Caco-2 (cell line): ENCODE measurements around the gene SLC38A10. TPM values are rescaled to one million over a fixed set of nuclear protein-coding genes. Genes with fewer than 3 reads are reported as not detected.

ENCODE experiments used
- BruUV-seq: library from RNA; stranded (reverse); fragments of 400-500 nt; replicated peaks from 2 replicates; lab custom pipeline; 2021; lab: Mats Ljungman, UMichigan
- CTCF ChIA-PET: fragments of 300-600 bp; sonication (Branson Sonifier 250); formaldehyde crosslinking; loops from one replicate; lab custom pipeline; 2022; ENCODE audit warnings: antibody characterized with exemption; lab: Charles Lee
- POLR2A ChIA-PET: fragments of 300-600 bp; sonication (Branson Sonifier 250); formaldehyde crosslinking; loops from one replicate; lab custom pipeline; 2022; ENCODE audit warnings: antibody characterized with exemption; lab: Charles Lee
- DNase-seq, 2 experiments: peaks; one replicate each; pipeline versions ENCODE4 v3.0.0 to v3.0.0-alpha.2; 2020 to 2022
- H3K27me3 ChIP-seq: replicated peaks from 2 replicates; pipeline ENCODE4 v1.6.0; 2011; ENCODE audit warnings: low read length; ENCODE audit not compliant: control insufficient read depth, insufficient read depth
- H3K36me3 ChIP-seq: 2 replicates; pipeline ENCODE4 v1.5.1; 2011; ENCODE audit warnings: low read length; ENCODE audit not compliant: control insufficient read depth, insufficient read depth
- H3K4me1 ChIP-seq: fragments of 250-450 bp; sonication (Bioruptor Pico); 2 replicates; pipeline ENCODE4 v1.5.1; 2020; ENCODE audit warnings: mild to moderate bottlenecking
- H3K4me3 ChIP-seq: 2 replicates; pipeline ENCODE4 v1.5.1; 2011; ENCODE audit warnings: low read depth, mild to moderate bottlenecking, control low read depth, low read length
- H3K9me3 ChIP-seq: fragments of 250-450 bp; sonication (Bioruptor Pico); 2 replicates; pipeline ENCODE4 v1.5.1; 2020; ENCODE audit warnings: mild to moderate bottlenecking, moderate library complexity
- H3K27ac Mint-ChIP-seq: one replicate; pipeline ENCODE4 v1.8.0; 2022; ENCODE audit warnings: mixed read lengths; ENCODE audit not compliant: unreplicated experiment
- H3K27me3 Mint-ChIP-seq: one replicate; pipeline ENCODE4 v1.8.0; 2022; ENCODE audit warnings: mixed read lengths; ENCODE audit not compliant: insufficient read depth, unreplicated experiment
- H3K36me3 Mint-ChIP-seq: one replicate; pipeline ENCODE4 v1.8.0; 2022; ENCODE audit warnings: mild to moderate bottlenecking, mixed read lengths; ENCODE audit not compliant: insufficient read depth, unreplicated experiment
- H3K4me1 Mint-ChIP-seq: one replicate; pipeline ENCODE4 v1.8.0; 2022; ENCODE audit warnings: low read depth, mixed read lengths; ENCODE audit not compliant: unreplicated experiment
- H3K4me3 Mint-ChIP-seq: one replicate; pipeline ENCODE4 v1.8.0; 2022; ENCODE audit warnings: mild to moderate bottlenecking, moderate library complexity, mixed read lengths; ENCODE audit not compliant: unreplicated experiment
- H3K9me3 Mint-ChIP-seq: one replicate; pipeline ENCODE4 v1.8.0; 2022; ENCODE audit warnings: mixed read lengths; ENCODE audit not compliant: unreplicated experiment
- intact Hi-C: fragments of 100-400 bp; cut with micrococcal nuclease; formaldehyde crosslinking; loops from one replicate; pipeline ENCODE4 v1.10.0; 2022; ENCODE audit not compliant: unreplicated experiment
- total RNA-seq: library from RNA; stranded (reverse); gene quantifications from 2 replicates; pipeline ENCODE4 v1.2.3, GENCODE V29; 2022
- TF ChIP-seq, protein P1 (sequence below), 2 experiments: fragments of 200-600 bp in 1 of 2; IDR thresholded peaks; 1 replicate in 1 of 2; 2 replicates in 1 of 2; pipeline versions ENCODE4 v1.5.1 to v1.8.0; 2011 to 2022; ENCODE audit warnings: antibody characterized with exemption in 1 of 2, control low read depth in 1 of 2, inconsistent platforms in 1 of 2, low read depth in 1 of 2, low read length in 1 of 2, mild to moderate bottlenecking in 1 of 2, moderate library complexity in 1 of 2; ENCODE audit not compliant: insufficient read depth in 1 of 2, severe bottlenecking in 1 of 2, unreplicated experiment in 1 of 2

Gene SLC38A10
- total RNA-seq, 1 experiment from 2014 or later: 137 TPM

DNA sequence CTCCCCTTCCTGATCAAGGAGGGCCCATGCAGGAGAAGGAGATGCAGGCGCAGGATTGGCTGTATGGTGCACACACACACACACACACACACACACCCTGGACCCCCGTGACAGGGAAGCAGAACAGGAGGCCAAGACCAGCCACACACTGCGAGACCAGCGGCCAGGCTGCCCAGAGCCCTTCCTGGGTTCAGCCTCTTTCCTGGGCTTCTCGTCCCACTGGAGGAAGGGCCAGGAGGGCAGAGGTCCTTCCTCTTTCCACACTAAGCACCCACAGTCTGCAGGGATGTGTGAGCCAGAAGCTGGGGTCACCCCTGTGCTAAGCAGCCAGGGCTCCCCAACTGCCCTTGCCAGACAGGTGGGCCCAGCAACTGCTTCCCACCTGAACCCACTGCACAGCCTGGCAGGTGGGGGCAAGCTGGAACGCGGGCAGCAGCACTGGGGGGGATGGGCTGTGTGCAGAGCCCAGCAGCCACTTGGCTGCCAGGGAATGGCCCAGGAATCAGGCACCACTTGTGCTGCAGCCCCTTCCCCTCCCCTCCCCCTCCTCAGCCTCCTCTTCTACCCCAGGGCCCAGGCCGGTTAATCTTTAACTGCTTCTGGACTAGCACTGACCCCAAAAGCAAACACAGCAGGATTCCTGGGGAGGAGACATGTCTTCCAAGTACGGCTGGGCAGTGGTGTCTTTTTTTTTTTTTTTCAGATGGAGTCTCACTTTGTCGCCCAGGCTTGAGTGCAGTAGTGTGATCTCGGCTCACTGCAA lies 44.6 kb upstream of the SLC38A10 start:
- Histone ChIP-seq H3K4me3 (peak overlapping the region; percentile 10; the same call in 1 of the 2 replicates), H3K4me1 (peaks cover 54% of the 10 kb centered on the region), H3K9me3 (no peaks in the 10 kb centered on the region), H3K36me3 (no peaks in the 10 kb centered on the region), H3K27me3 (no peaks in the 10 kb centered on the region)
- H3K4me1 Mint-ChIP-seq: peaks cover 17% of the 10 kb centered on the region
- H3K27me3 Mint-ChIP-seq: no peaks in the 10 kb centered on the region
- intact Hi-C loops: loop anchor here (1.0 kb wide), 3 partner anchors 10 to 44 kb away; partner anchors contain the start of gene SLC38A10
- H3K36me3 Mint-ChIP-seq: peaks cover 41% of the 10 kb centered on the region
- H3K4me3 Mint-ChIP-seq: peak overlapping the region; percentile 85
- H3K9me3 Mint-ChIP-seq: no peaks in the 10 kb centered on the region
- ChIA-PET POLR2A (interaction anchor here (1.2 to 1.5 kb wide), 2 partner anchors 10 to 30 kb away, joined by 4 to 5 read pairs; no protein-coding TSS in a partner anchor), CTCF (interaction anchor here (1.0 to 2.6 kb wide), 3 partner anchors 10 to 30 kb away, joined by 3 to 11 read pairs (median 5); no protein-coding TSS in a partner anchor)
- BruUV-seq: no TSS peak
- H3K27ac Mint-ChIP-seq: peak overlapping the region; percentile 29
- DNase-seq: peak; percentile 95 to 97
- TF ChIP-seq, protein P1, sequence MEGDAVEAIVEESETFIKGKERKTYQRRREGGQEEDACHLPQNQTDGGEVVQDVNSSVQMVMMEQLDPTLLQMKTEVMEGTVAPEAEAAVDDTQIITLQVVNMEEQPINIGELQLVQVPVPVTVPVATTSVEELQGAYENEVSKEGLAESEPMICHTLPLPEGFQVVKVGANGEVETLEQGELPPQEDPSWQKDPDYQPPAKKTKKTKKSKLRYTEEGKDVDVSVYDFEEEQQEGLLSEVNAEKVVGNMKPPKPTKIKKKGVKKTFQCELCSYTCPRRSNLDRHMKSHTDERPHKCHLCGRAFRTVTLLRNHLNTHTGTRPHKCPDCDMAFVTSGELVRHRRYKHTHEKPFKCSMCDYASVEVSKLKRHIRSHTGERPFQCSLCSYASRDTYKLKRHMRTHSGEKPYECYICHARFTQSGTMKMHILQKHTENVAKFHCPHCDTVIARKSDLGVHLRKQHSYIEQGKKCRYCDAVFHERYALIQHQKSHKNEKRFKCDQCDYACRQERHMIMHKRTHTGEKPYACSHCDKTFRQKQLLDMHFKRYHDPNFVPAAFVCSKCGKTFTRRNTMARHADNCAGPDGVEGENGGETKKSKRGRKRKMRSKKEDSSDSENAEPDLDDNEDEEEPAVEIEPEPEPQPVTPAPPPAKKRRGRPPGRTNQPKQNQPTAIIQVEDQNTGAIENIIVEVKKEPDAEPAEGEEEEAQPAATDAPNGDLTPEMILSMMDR (IDR thresholded peaks at IDR 0.05; ENCODE audit: insufficient read depth in 1 of 2, low read depth in 1 of 2, low read length in 1 of 2, severe bottlenecking in 1 of 2, unreplicated experiment in 1 of 2): no peak

DNA sequence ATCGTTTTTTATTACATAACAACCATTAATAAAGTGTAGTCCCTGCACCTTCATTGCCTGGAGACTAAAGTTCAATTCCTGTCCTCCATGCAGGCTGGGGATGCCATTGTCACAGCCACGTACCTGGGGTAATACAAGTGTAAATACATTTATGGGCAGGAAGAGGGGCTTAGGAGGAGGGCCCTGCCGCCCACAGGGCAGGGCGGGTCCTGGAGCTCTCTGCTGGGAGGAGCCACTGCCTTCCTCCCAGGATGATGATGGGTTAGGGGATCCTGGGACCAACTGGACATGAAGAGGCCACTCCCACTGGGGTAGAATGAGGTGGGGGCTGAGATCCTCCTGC lies 44.1 kb upstream of the SLC38A10 start:
- H3K36me3 Mint-ChIP-seq: peaks cover 35% of the 10 kb centered on the region
- no peaks in the 10 kb centered on the region for H3K27me3 Mint-ChIP-seq
- Histone ChIP-seq H3K36me3 (no peaks in the 10 kb centered on the region), H3K27me3 (no peaks in the 10 kb centered on the region), H3K4me3 (no peak overlapping the region), H3K9me3 (no peaks in the 10 kb centered on the region), H3K4me1 (peaks cover 59% of the 10 kb centered on the region)
- H3K9me3 Mint-ChIP-seq: no peaks in the 10 kb centered on the region
- TF ChIP-seq, protein P1 (IDR thresholded peaks at IDR 0.05; ENCODE audit: insufficient read depth in 1 of 2, low read depth in 1 of 2, low read length in 1 of 2, severe bottlenecking in 1 of 2, unreplicated experiment in 1 of 2): no peak
- intact Hi-C loops: no loop called here
- no TSS peak for BruUV-seq
- ChIA-PET CTCF (interaction anchor here (1.0 to 2.6 kb wide), 2 partner anchors 10 to 30 kb away, joined by 3 to 11 read pairs; no protein-coding TSS in a partner anchor), POLR2A (interaction anchor here (1.5 kb wide), 1 partner anchor 10 kb away, joined by 4 read pairs; no protein-coding TSS in a partner anchor)
- H3K4me3 Mint-ChIP-seq: peak overlapping the region; percentile 85
- peaks cover 17% of the 10 kb centered on the region for H3K4me1 Mint-ChIP-seq
- peak; percentile 58 to 82 for DNase-seq
- H3K27ac Mint-ChIP-seq: peak overlapping the region; percentile 29

DNA sequence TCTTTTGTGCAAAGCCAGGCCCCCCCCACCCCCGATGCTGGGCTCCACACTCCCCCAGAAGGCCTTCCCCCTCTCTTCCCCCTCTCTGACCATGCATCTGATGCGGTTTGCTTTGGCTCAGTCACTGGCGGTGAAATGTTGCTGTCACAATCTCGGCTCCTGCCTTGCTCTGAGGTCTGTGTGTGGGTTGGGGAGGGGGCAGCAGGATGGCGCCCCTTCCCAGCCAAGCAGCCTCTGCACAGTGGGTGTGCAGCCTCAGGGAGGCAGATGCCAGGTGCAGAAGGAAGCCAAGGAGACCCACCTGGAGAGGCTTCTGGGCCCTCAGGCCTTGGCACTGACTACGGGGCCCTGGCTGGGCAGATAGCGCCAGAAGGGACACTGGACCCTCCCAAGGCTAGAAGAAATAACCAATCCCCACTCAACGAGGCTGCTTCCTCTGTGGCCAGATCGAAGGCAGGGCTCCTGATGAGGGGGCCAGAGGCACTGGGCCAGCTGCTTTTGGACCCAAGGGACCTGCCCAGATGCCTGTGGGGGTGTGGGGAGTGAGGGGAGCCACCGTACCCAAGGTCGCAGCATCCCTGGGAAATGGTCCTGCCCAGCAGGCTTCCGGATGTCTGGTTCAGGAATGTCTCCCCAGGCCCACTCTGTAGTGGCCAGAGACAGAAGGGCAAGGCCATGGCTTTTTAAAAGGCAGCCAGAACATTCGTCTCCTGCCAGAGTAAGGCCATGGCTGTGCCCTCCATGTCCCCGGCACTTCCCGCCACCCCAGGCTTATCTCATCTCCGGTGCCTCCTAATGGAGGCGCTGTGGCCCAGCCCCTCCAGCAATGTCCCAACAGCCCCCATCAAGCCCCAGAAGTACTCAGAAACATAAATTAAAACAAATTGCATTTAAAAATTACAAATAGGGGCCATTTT lies 43.4 kb upstream of the SLC38A10 start:
- H3K27me3 Mint-ChIP-seq: no peaks in the 10 kb centered on the region
- peak overlapping the region; percentile 85 for H3K4me3 Mint-ChIP-seq
- peaks cover 17% of the 10 kb centered on the region for H3K4me1 Mint-ChIP-seq
- H3K4me3 ChIP-seq: no peak overlapping the region
- H3K27ac Mint-ChIP-seq: peak overlapping the region; percentile 29
- intact Hi-C loops: no loop called here
- peaks cover 63% of the 10 kb centered on the region for H3K4me1 ChIP-seq
- H3K9me3 Mint-ChIP-seq: no peaks in the 10 kb centered on the region
- no peak for DNase-seq
- peaks cover 31% of the 10 kb centered on the region for H3K36me3 Mint-ChIP-seq
- no TSS peak for BruUV-seq
- ChIA-PET CTCF (interaction anchor here (1.0 to 2.6 kb wide), 2 partner anchors 9 to 29 kb away, joined by 3 to 11 read pairs; no protein-coding TSS in a partner anchor), POLR2A (no interaction called here)
- no peaks in the 10 kb centered on the region for H3K9me3 ChIP-seq
- H3K27me3 ChIP-seq: no peaks in the 10 kb centered on the region
- no peaks in the 10 kb centered on the region for H3K36me3 ChIP-seq
- TF ChIP-seq, protein P1 (IDR thresholded peaks at IDR 0.05; ENCODE audit: insufficient read depth in 1 of 2, low read depth in 1 of 2, low read length in 1 of 2, severe bottlenecking in 1 of 2, unreplicated experiment in 1 of 2): no peak
